Stimulated activated CD4-positive, alpha-beta T cell treated with anti-CD3 and anti-CD28 coated beads, Interleukin-2, amount 100 ng/mL, for 48 hours (primary cell): ENCODE results near the gene MECR.

Experiments
- DNase-seq, 2 donors: peaks; one replicate each; pipeline ENCODE4 v3.0.0-alpha.2; 2020

MECR gene

GRCh38 chr1:29230553-29231378, at the start of gene MECR:
Gene MECR, minus strand, starts transcription at chr1:29230934. Its CDS starts 28 bp downstream, at chr1:29230906.
- peak; percentile 96 to 97 for DNase-seq

- DNase-seq = no peak
Observed at GRCh38 chr1:29279951-29280391, 49.2 kb upstream of the MECR start.

- no peak for DNase-seq
Observed at GRCh38 chr1:29279406-29279805, 48.7 kb upstream of the MECR start.

GRCh38 chr1:29278124-29278523, 47.4 kb upstream of the MECR start:
- DNase-seq = no peak

GRCh38 chr1:29275435-29275834, 44.7 kb upstream of the MECR start:
- no peak for DNase-seq

GRCh38 chr1:29272147-29272907, 41.6 kb upstream of the MECR start:
- no peak for DNase-seq

GRCh38 chr1:29271724-29272123, 41.0 kb upstream of the MECR start:
- no peak for DNase-seq

GRCh38 chr1:29270929-29271521, 40.3 kb upstream of the MECR start:
- no peak for DNase-seq

GRCh38 chr1:29269382-29269781, 38.6 kb upstream of the MECR start:
- DNase-seq = no peak

GRCh38 chr1:29267321-29268070, 36.8 kb upstream of the MECR start:
- no peak for DNase-seq

- no peak for DNase-seq
Observed at GRCh38 chr1:29266912-29267311, 36.2 kb upstream of the MECR start.

GRCh38 chr1:29264773-29265389, 34.1 kb upstream of the MECR start:
- DNase-seq = no peak

- DNase-seq = no peak
Observed at GRCh38 chr1:29260531-29260930, 29.8 kb upstream of the MECR start.

GRCh38 chr1:29259802-29260441, 29.2 kb upstream of the MECR start:
- peak; percentile 34 to 50 for DNase-seq

- DNase-seq = no peak
Observed at GRCh38 chr1:29258976-29259801, 28.5 kb upstream of the MECR start.

- DNase-seq = no peak
Observed at GRCh38 chr1:29258189-29258975, 27.6 kb upstream of the MECR start.

GRCh38 chr1:29256979-29257804, 26.5 kb upstream of the MECR start:
- no peak for DNase-seq

- DNase-seq = no peak
Observed at GRCh38 chr1:29256394-29256793, 25.7 kb upstream of the MECR start.

GRCh38 chr1:29255134-29255666, 24.5 kb upstream of the MECR start:
- no peak for DNase-seq
